Activated T-helper 2 cell treated with anti-CD3 and anti-CD28 coated beads, Interferon-gamma antibody, Interleukin-2, Interleukin-4, amounts not matched to agents 10 μg/mL and 5 μg/mL and 100 μg/mL, durations not matched to agents 14 hours and 24 hours and 36 hours (primary cell): ENCODE measurements around the gene ACSL1. TPM values are rescaled to one million over a fixed set of nuclear protein-coding genes. Genes with fewer than 3 reads are reported as not detected.
A peak's percentile ranks its signal among the peaks of the same experiment; 100 is the strongest.
"Not testable (repeated sequence)": the region's sequence is repeated elsewhere in the genome, so short reads cannot be mapped to it uniquely, and the experiment has no call there.

Experiments used
- DNase-seq: peaks from one replicate; pipeline ENCODE4 v3.0.0; 2021; ENCODE audit warnings: low spot score
- H3K27ac Mint-ChIP-seq: one replicate; pipeline ENCODE4 v1.8.0; 2021; ENCODE audit warnings: mixed read lengths
- H3K27me3 Mint-ChIP-seq: one replicate; pipeline ENCODE4 v1.8.0; 2021; ENCODE audit warnings: low read depth, mixed read lengths
- H3K36me3 Mint-ChIP-seq: one replicate; pipeline ENCODE4 v1.8.0; 2021; ENCODE audit warnings: low read depth, mixed read lengths
- H3K4me1 Mint-ChIP-seq: one replicate; pipeline ENCODE4 v1.8.0; 2021; ENCODE audit warnings: low read depth, mixed read lengths
- H3K4me3 Mint-ChIP-seq: one replicate; pipeline ENCODE4 v1.8.0; 2021; ENCODE audit warnings: low read depth, mild to moderate bottlenecking, moderate library complexity, mixed read lengths
- H3K9me3 Mint-ChIP-seq: one replicate; pipeline ENCODE4 v1.8.0; 2021; ENCODE audit warnings: mixed read lengths
- intact Hi-C: fragments of 100-400 bp; cut with micrococcal nuclease; formaldehyde crosslinking; loops from one replicate; pipeline ENCODE4 v1.15.1; 2023
- total RNA-seq: library from RNA; stranded (reverse); gene quantifications from 2 replicates; pipeline ENCODE4 v1.2.3, GENCODE V29; 2022

The ACSL1 gene
- total RNA-seq, 1 donor from 2014 or later: 42.7 TPM

- Mint-ChIP-seq H3K27me3 (no peaks in the 10 kb centered on the region), H3K4me1 (no peaks in the 10 kb centered on the region), H3K4me3 (no peak overlapping the region), H3K27ac (no peak overlapping the region), H3K36me3 (peaks cover 32% of the 10 kb centered on the region), H3K9me3 (no peaks in the 10 kb centered on the region)
- intact Hi-C loops: no loop called here
- DNase-seq: no peak
Measured at GRCh38 chr4:184752496-184753275, 73.1 kb downstream of the ACSL1 start.

GRCh38 chr4:184751585-184751956, 74.2 kb downstream of the ACSL1 start:
- no peak overlapping the region for H3K27ac Mint-ChIP-seq
- H3K9me3 Mint-ChIP-seq: no peaks in the 10 kb centered on the region
- no peak overlapping the region for H3K4me3 Mint-ChIP-seq
- DNase-seq: no peak
- H3K4me1 Mint-ChIP-seq: peaks cover 1% of the 10 kb centered on the region
- peaks cover 21% of the 10 kb centered on the region for H3K36me3 Mint-ChIP-seq
- intact Hi-C loops: no loop called here
- H3K27me3 Mint-ChIP-seq: no peaks in the 10 kb centered on the region

- Mint-ChIP-seq H3K4me1 (peaks cover 7% of the 10 kb centered on the region), H3K27me3 (no peaks in the 10 kb centered on the region), H3K27ac (no peak overlapping the region), H3K4me3 (no peak overlapping the region), H3K9me3 (no peaks in the 10 kb centered on the region), H3K36me3 (peaks cover 17% of the 10 kb centered on the region)
- intact Hi-C loops: no loop called here
- no peak for DNase-seq
Measured at GRCh38 chr4:184750926-184751584, 74.7 kb downstream of the ACSL1 start.

GRCh38 chr4:184748251-184748652, 77.5 kb downstream of the ACSL1 start:
- no peaks in the 10 kb centered on the region for H3K27me3 Mint-ChIP-seq
- H3K4me3 Mint-ChIP-seq: no peak overlapping the region
- no peaks in the 10 kb centered on the region for H3K36me3 Mint-ChIP-seq
- peaks cover 11% of the 10 kb centered on the region for H3K4me1 Mint-ChIP-seq
- no peak overlapping the region for H3K27ac Mint-ChIP-seq
- DNase-seq: no peak
- H3K9me3 Mint-ChIP-seq: no peaks in the 10 kb centered on the region
- intact Hi-C loops: loop anchor here (5.0 kb wide), 2 partner anchors 234 to 259 kb away; no protein-coding TSS in a partner anchor

- H3K36me3 Mint-ChIP-seq: no peaks in the 10 kb centered on the region
- no peak for DNase-seq
- H3K27me3 Mint-ChIP-seq: no peaks in the 10 kb centered on the region
- peaks cover 11% of the 10 kb centered on the region for H3K4me1 Mint-ChIP-seq
- intact Hi-C loops: loop anchor here (2.0 to 5.0 kb wide), 3 partner anchors 76 to 260 kb away; no protein-coding TSS in a partner anchor
- no peak overlapping the region for H3K27ac Mint-ChIP-seq
- H3K9me3 Mint-ChIP-seq: no peaks in the 10 kb centered on the region
- H3K4me3 Mint-ChIP-seq: no peak overlapping the region
Measured at GRCh38 chr4:184747034-184747830, 78.5 kb downstream of the ACSL1 start.

GRCh38 chr4:184745831-184746795, 79.7 kb downstream of the ACSL1 start:
- Mint-ChIP-seq H3K4me3 (no peak overlapping the region), H3K27me3 (no peaks in the 10 kb centered on the region), H3K27ac (no peak overlapping the region), H3K4me1 (peaks cover 11% of the 10 kb centered on the region), H3K9me3 (no peaks in the 10 kb centered on the region), H3K36me3 (no peaks in the 10 kb centered on the region)
- DNase-seq: peak; percentile 56
- intact Hi-C loops: loop anchor here (1.0 to 5.0 kb wide), 4 partner anchors 77 to 261 kb away; no protein-coding TSS in a partner anchor

GRCh38 chr4:184744236-184744635, 81.5 kb downstream of the ACSL1 start:
- H3K4me3 Mint-ChIP-seq: no peak overlapping the region
- no peaks in the 10 kb centered on the region for H3K36me3 Mint-ChIP-seq
- peaks cover 20% of the 10 kb centered on the region for H3K4me1 Mint-ChIP-seq
- no peak overlapping the region for H3K27ac Mint-ChIP-seq
- intact Hi-C loops: no loop called here
- no peaks in the 10 kb centered on the region for H3K27me3 Mint-ChIP-seq
- DNase-seq: no peak
- H3K9me3 Mint-ChIP-seq: no peaks in the 10 kb centered on the region

GRCh38 chr4:184743650-184744049, 82.1 kb downstream of the ACSL1 start:
- H3K36me3 Mint-ChIP-seq: no peaks in the 10 kb centered on the region
- H3K4me1 Mint-ChIP-seq: peaks cover 21% of the 10 kb centered on the region
- no peak for DNase-seq
- no peaks in the 10 kb centered on the region for H3K9me3 Mint-ChIP-seq
- intact Hi-C loops: no loop called here
- no peak overlapping the region for H3K27ac Mint-ChIP-seq
- H3K4me3 Mint-ChIP-seq: no peak overlapping the region
- H3K27me3 Mint-ChIP-seq: no peaks in the 10 kb centered on the region

GRCh38 chr4:184741651-184742050, 84.1 kb downstream of the ACSL1 start:
- intact Hi-C loops, H3K4me3 Mint-ChIP-seq, H3K27ac Mint-ChIP-seq, H3K9me3 Mint-ChIP-seq, H3K27me3 Mint-ChIP-seq, DNase-seq, H3K36me3 Mint-ChIP-seq: not testable (repeated sequence)
- H3K4me1 Mint-ChIP-seq: peaks cover 20% of the 10 kb centered on the region

- Mint-ChIP-seq H3K4me3 (no peak overlapping the region), H3K4me1 (peaks cover 14% of the 10 kb centered on the region), H3K27me3 (no peaks in the 10 kb centered on the region), H3K36me3 (no peaks in the 10 kb centered on the region), H3K9me3 (no peaks in the 10 kb centered on the region), H3K27ac (no peak overlapping the region)
- DNase-seq: no peak
- intact Hi-C loops: no loop called here
Measured at GRCh38 chr4:184740980-184741391, 84.8 kb downstream of the ACSL1 start.

- intact Hi-C loops, H3K36me3 Mint-ChIP-seq, H3K27me3 Mint-ChIP-seq, H3K9me3 Mint-ChIP-seq, DNase-seq, H3K4me3 Mint-ChIP-seq: not testable (repeated sequence)
- peaks cover 10% of the 10 kb centered on the region for H3K4me1 Mint-ChIP-seq
- H3K27ac Mint-ChIP-seq: peak overlapping the region; percentile 7
Measured at GRCh38 chr4:184739575-184739974, 86.2 kb downstream of the ACSL1 start.

GRCh38 chr4:184734758-184735157, 91.0 kb downstream of the ACSL1 start:
- Mint-ChIP-seq H3K4me1 (peaks cover 38% of the 10 kb centered on the region), H3K27me3 (no peaks in the 10 kb centered on the region), H3K27ac (no peak overlapping the region), H3K4me3 (peak overlapping the region; percentile 93), H3K36me3 (peaks cover 27% of the 10 kb centered on the region), H3K9me3 (no peaks in the 10 kb centered on the region)
- no peak for DNase-seq
- intact Hi-C loops: loop anchor here (1.0 to 5.0 kb wide), 6 partner anchors 85 to 1227 kb away; partner anchors contain the start of genes CASP3, ING2, IRF2 and PRIMPOL
